HK-2 (cell line): ENCODE data around the gene ADGRG6.
A peak's percentile ranks its signal among the peaks of the same experiment; 100 is the strongest.

Experiments used
- DNase-seq: peaks from one replicate; pipeline ENCODE4 v3.0.0-alpha.2; 2018; ENCODE audit not compliant: unreplicated experiment

Gene ADGRG6

DNA sequence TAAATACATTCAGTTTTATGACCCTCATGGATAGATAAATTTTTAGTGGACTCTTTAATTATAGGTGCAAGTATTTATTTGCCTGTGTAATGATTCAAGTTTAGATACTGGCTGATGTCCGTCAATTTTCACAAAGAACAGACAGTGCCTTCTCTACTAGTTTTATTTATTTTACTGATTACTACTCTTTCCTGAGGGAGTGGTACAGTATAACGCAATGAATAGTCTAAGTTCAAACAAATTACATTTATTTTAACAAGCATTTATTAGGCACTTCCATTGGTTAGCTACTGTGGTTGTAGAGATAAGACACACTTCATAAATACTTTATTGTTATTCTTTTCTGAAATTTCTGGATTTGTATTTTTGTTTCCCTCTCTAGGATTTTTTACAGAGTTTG lies 74.3 kb downstream of the ADGRG6 start:
- no peak for DNase-seq

GRCh38 chr6:142376800-142377496 lies 75.1 kb downstream of the ADGRG6 start:
- peak; percentile 69 for DNase-seq

DNA sequence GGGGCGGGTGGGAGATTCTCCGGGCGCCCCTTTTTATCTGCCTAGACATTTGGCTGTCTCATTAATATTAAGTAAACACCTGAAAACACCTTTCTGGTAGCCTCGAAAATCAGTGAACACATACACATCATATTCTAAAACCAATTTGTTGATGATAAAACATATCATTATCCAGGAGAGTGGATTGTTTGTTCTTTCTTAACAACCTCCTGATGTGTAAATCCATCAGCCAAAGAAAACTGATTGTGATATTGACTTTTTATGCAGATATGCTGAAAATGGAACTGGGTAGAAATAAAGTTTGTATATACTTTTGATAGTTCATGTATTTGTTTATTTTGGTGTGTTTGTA lies 75.7 kb downstream of the ADGRG6 start:
- no peak for DNase-seq

DNA sequence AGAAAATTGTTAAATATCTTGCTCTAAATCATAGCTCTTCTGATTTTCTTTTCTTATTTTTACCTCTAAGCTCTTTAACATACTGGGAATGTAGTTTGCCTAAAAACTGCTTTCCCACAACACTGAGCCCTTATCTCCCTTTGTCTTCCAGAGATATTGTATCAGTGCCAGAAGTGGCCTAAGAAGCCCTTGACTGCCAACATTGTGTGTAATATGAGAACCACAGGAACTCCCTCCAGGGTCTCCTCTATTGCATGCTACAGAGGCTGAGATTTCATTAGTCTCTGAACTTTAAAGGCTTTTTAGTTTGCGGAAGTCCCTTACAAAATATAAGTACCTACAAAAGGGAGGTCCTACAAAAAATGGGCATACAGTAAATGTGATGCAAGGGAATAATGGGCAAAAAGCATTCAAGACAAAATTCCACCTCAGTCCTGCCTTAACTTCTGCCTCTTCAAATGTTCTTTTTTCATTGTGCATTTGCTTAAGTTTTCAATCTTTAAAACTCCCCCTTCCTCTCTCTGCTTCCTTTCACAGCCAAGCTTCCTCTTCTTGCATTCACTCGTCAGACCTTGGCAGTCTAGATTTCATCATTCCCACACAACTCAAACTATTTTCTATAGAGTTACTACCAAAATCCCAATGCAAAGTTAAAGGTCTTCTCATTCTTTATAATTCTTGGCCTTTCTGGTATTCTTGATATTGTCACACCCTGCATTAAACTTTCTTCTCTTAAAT lies 76.5 kb downstream of the ADGRG6 start:
- DNase-seq, result no peak

DNA sequence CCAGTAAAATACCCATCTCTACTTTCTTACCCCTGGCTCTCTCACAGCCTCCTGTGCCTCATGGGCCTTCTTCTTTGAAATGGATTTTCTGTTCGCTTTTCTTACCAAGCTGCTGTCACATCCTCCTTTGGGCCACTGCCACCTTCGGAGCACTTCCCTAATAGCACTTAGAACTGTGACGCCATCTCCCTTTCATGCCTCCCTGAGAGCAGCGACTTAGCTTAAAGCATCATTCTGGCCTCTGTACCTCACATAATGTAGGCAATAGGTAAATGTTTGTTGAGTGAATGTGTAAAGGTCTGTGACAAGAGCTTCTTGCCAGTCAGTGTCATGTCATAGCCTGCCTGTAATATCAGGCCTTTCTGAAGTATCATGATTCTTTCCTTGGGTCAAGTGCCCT lies 78.8 kb downstream of the ADGRG6 start:
- no peak for DNase-seq

- no peak for DNase-seq
These were observed 79.4 kb downstream of the ADGRG6 start for GRCh38 chr6:142381181-142381580.

- no peak for DNase-seq
These were observed 80.1 kb downstream of the ADGRG6 start for GRCh38 chr6:142381845-142382378.

DNA sequence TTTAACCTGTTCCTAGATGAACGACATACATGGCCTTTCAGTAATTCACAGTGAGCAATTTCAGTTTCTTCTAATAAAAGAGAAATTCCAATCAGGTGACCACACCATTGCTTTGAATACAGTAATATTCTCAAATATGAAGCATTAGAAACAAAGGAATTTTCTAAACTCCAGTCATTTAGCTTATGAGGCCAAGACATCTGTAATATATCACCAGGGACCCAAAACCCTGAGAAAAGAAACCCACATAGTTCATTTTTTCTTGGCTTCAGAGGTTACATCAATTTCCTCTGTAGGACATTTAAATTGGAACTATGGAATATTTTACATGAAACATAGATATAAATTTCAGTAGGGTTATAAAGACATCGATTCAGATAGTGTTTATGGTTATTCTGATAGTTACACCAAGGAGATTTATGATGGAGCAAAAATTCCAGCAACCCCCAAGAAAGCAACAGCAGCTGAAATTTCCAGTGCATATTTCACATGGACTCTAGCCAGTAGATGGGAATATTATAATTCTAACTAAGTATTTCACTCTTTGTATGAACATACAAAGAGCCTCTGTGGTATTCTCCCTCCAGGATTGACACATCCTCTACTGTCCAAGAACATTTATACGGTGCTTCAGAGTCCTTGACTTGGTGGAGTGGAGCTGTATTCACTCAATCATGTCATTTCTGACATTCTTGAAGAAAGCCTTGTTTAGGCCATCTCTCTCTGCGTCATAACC lies 82.9 kb downstream of the ADGRG6 start:
- DNase-seq, result no peak

GRCh38 chr6:142385352-142385751 lies 83.5 kb downstream of the ADGRG6 start:
- DNase-seq, result no peak

- DNase-seq, result no peak
These were observed 84.8 kb downstream of the ADGRG6 start for GRCh38 chr6:142386657-142387056.

DNA sequence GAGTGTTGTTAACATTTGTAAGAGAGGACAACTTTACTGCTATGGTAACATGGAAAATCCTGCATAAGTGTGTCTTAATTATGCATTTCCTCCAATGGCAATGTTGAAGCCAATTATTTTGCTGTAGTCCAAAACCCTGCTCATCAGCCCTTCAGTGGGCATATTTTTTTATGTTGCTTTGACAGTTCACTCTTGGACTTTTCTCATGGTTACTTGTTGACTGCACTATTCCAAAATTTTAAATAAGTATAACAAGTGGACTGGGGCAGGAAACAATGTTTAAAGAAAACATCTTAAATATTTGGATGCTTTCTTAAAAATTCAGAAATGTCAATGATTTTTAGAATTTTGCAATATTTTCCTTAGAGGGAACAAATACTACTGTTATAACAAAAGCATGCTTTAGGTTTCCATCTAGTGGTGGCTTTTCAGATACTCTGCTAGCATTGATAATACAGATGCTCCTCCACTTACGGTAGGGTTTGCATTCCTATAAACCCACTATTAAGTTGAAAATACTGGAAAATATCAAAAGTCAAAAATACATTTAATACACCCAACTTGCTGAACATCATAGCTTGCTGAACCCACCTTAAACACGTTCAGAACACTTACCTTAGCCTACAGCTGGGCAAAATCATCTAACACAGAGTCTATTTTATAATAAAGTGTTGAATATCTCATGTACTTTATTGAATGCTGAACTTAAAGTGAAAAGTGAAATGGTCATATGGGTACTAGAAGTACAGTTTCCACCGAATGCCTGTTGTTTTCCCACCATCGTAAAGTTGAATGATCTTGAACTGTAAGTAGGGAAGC lies 86.4 kb downstream of the ADGRG6 start:
- DNase-seq, result no peak

- DNase-seq, result no peak
These were observed 93.5 kb downstream of the ADGRG6 start for GRCh38 chr6:142395266-142395665.

DNA sequence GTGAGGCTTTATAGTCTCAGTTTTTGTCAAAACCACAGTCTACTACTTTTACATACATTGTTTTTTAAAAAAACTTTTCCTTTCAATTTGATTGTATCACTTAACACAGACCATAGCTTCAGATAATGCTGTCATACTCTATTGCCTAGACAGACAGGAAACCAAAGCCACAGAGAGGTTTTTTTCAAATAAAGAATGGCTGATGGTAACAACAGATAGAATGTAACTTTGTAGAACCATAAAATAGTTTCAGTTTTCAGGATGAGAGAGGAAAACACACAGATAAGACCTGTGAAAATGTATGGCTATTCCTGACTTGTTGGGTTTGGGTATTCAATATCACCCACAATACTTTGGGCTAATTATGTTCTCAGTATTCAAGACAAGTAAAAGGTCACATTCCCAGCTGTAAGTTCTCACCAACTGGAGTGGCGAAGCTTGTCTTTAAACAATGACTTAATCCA lies 94.0 kb downstream of the ADGRG6 start:
- no peak for DNase-seq

DNA sequence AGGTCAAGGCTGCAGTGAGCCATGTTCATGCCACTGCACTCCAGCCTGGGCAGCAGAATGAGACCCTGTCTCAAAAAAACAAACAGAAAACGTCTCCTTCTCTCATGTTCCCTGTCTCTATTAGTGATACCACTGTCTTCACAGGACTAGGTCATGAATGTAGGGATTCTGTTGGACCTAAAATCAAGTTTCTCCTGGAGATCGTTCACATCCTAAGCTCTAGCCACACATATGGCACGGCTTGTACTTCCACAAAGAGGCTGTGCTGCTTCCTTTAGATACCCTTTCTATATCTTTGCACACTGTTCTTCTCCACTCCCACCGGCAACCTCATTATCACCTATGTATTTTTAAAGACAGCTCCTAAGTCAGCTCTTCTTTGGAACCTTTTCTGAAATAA lies 96.5 kb downstream of the ADGRG6 start:
- DNase-seq, result no peak

DNA sequence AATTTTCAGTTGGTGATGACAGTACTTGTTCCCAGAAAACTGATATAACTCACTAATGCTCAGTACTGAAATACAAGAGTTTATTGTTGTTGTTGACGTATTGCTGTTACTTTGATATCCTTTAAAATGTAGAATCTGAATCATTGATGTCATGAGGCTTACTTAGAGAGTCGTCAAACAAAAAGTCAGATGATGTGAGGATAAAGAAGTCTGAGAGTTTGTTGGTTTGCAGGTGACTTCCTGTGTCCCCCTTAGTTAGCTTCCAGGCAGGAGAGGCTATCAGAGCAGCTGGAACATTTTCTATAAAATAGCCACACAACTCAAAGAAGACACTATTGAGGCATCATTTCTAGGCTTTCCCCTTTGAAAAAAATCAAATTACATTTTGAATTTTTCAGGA lies 97.9 kb downstream of the ADGRG6 start:
- DNase-seq, result no peak

- no peak for DNase-seq
These were observed 98.7 kb downstream of the ADGRG6 start for GRCh38 chr6:142400495-142400894.

DNA sequence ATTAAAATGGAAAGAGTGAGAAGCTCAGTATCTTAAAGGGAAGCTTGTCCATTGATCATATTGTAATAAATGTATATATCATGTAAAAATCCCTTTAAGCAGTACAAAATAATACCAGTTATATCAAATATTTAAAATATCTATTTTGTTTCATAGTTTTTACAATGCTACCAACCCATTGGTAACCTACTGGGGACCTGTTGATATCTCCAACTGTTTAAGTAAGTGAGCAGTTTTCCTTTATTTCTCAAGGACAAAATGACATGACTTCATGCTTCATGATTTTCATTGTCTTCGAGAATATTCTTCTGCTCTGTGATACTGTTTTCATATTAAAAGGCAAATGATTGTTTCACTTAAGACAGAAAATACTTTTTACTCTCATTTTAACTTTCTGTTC lies 100.0 kb downstream of the ADGRG6 start:
- DNase-seq, result no peak

DNA sequence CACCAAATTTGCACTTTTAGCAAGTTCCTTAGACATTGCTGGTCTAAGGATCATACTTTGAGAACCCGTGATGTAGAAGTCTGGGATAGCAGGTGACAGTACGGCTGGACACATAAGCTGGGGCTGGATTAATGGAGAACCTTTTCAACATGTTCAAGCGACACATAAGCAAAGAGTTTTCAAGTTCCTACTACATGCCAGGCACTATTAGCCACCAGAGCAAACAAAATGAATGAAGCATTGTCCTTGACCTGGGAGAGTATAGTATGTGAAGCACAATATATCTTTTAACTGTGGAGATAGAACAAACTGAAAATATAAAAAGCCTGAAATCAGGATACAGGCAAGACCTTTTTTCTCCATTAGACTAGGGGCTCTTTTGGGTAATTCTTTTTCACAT lies 102.9 kb downstream of the ADGRG6 start:
- no peak for DNase-seq

DNA sequence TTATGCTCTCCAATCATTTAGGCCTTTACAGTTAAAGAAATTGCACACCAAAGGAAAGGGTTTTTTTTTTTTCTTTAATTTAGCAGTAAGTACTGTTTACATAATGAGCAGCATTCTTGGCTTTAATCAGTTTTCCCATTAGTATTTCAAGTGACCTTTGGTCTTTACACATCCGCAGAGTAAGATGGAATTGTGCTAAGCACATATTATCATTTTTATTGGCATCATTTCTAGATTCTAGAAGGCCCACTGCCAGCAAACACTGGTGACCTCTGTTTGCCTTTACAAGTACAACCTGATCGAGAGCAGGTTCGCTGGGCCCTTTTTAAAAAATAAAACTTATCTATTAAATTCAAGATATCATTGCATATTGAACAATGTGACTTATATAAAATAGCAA lies 104.3 kb downstream of the ADGRG6 start:
- no peak for DNase-seq

GRCh38 chr6:142407685-142408273 lies 106.0 kb downstream of the ADGRG6 start:
- no peak for DNase-seq

- DNase-seq, result no peak
These were observed 106.6 kb downstream of the ADGRG6 start for GRCh38 chr6:142408409-142408808.
